Umbilical cord (tissue), 2 donors: ENCODE results near the gene DHRS4L2. TPM values are rescaled to one million over a fixed set of nuclear protein-coding genes. Genes with fewer than 3 reads are reported as not detected.

Experiments used
- DNase-seq: peaks from one replicate; pipeline ENCODE4 v3.0.0-alpha.2; 2015; ENCODE audit warnings: low spot score
- total RNA-seq: library from RNA; depleted of rRNA; stranded (reverse); fragments of >200 nt; gene quantifications from one replicate; pipeline ENCODE4 v1.2.3, GENCODE V29; 2014; ENCODE audit warnings: low replicate concordance; ENCODE audit not compliant: insufficient read depth

The DHRS4L2 gene
- total RNA-seq, 1 donor from 2014 or later, result 13.2 TPM

GRCh38 chr14:24053548-24054323 lies 65.0 kb downstream of the DHRS4L2 start:
- DNase-seq, result no peak

- no peak for DNase-seq
These were observed 65.6 kb downstream of the DHRS4L2 start for GRCh38 chr14:24054324-24054641.

DNA sequence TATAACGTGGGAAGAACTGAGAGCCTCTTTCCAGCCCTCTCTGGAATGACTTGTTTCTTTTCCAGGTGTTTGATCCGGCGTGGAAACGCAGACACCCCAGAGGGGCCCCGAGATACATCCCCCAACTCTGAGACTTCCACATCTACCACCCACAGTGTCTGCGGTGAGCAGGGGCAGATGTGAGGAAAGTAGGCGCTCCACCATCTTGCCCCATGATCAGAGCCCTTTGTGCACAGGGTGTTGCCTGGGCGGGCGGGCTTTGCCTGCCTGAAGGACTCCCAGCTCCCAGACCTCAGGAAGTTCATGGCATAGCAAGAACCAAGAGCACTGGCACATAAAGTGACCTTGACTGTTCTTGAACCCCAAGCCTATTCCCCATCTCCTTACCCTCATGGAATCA lies 65.9 kb downstream of the DHRS4L2 start:
- no peak for DNase-seq

Other genes with a start within 250 kb of the DHRS4L2 start
- 15.9 TPM for gene DHRS4, start 35.2 kb upstream of the DHRS4L2 start, total RNA-seq
- 1.2 TPM for gene CARMIL3, start 63.1 kb downstream of the DHRS4L2 start, total RNA-seq
- 2.4 TPM for gene CPNE6, start 82.6 kb downstream of the DHRS4L2 start, total RNA-seq
- 13.2 TPM for gene PCK2, start 105.4 kb downstream of the DHRS4L2 start, total RNA-seq
- gene DCAF11, start 125.8 kb downstream of the DHRS4L2 start, total RNA-seq, result 37.3 TPM
- gene NRL, start 126.0 kb downstream of the DHRS4L2 start, total RNA-seq, result 0.24 TPM
- 3.6 TPM for gene FITM1, start 141.7 kb downstream of the DHRS4L2 start, total RNA-seq
- gene PSME1, start 147.3 kb downstream of the DHRS4L2 start, total RNA-seq, result 35.4 TPM
- 25.3 TPM for gene EMC9, start 152.7 kb downstream of the DHRS4L2 start, total RNA-seq
- gene PSME2, start 157.7 kb downstream of the DHRS4L2 start, total RNA-seq, result 17.1 TPM
- 22.6 TPM for gene RNF31, start 158.6 kb downstream of the DHRS4L2 start, total RNA-seq
- gene IRF9, start 172.3 kb downstream of the DHRS4L2 start, total RNA-seq, result 133 TPM
- 10.1 TPM for gene REC8, start 183.2 kb downstream of the DHRS4L2 start, total RNA-seq
- 7.7 TPM for gene IPO4, start 199.9 kb downstream of the DHRS4L2 start, total RNA-seq
- 49.6 TPM for gene TM9SF1, start 206.5 kb downstream of the DHRS4L2 start, total RNA-seq
- gene TSSK4, start 216.8 kb downstream of the DHRS4L2 start, total RNA-seq, result not detected
- gene CHMP4A, start 224.6 kb downstream of the DHRS4L2 start, total RNA-seq, result 5.3 TPM
- 3.9 TPM for gene MDP1, start 227.1 kb downstream of the DHRS4L2 start, total RNA-seq
- 68.6 TPM for gene NEDD8, start 243.4 kb downstream of the DHRS4L2 start, total RNA-seq
- 49.4 TPM for gene GMPR2, start 244.0 kb downstream of the DHRS4L2 start, total RNA-seq